Measurements from ENCODE around the gene CAPN13.

Gene CAPN13

DNA sequence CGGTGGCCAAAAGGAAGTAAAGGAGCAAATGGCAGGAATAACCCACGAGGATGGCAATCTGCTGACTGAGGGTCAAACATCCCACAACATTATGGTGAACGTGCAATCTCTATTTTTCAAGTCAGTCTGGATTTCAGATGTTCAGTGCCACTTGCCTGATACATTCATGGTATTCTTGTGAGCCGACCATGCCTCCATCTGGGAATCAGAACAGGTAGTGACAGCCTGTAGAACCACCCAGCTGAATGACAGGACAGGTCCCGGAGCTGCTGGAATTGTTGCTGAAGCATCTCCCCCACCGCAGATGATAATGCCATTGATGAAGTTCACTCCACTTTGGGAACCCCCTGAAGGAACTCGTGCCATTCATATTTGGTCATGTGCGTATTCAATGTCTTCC, 123.2 kb downstream of the CAPN13 start:
- DNase-seq (ENCODE audit: low read depth), result no peak

DNA sequence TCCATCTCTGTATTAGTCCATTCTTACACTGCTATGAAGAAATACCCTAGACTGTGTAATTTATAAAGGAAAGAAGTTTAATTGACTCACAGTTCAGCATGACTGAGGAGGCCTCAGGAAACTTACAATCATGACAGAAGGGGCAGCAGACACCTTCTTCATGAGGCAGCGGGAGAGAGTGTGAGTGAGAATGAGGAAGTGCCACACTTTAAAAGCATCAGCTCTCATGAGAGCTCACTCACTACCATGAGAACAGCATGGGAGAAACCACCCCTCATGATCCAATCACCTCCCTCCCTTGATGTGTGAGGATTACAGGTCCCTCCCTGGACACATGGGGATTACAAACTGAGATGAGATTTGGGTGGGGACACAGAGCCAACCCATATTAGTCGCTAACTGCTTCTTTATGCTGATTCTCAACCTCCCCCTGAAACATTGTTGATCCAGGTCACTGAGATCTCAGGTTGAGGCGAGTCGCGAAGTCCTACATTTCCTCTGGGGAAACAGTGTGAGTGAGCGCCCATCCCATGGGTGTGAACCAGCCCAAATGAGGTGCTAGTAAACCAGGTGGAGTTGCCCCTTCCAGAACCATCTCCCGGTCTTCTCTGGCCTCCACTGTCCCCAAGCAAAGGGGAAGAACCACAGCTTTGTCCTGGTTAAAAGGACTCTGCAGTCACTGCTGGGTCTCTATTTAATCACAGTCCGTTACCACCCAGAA, 123.8 kb downstream of the CAPN13 start:
- no peak for DNase-seq (ENCODE audit: low read depth)

DNA sequence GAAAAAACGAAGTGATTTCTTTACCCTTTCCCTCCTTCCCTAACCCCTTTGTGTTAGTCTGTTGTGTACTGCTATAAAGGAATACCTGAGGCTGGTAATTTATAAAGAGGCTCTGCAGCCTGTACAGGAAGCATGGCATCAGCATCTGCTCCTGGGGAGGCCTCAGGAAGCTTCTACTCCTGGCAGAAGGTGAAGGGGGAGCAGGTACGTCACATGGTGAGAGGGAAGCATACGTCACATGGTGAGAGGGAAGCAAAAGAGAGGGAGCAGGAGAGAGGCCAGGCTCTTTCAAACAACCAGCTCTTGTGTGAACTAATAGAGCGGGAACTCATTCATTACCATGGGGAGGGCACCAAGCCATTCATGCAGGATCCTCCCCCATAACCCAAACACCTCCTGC, 126.2 kb downstream of the CAPN13 start:
- DNase-seq (ENCODE audit: low read depth), result no peak

DNA sequence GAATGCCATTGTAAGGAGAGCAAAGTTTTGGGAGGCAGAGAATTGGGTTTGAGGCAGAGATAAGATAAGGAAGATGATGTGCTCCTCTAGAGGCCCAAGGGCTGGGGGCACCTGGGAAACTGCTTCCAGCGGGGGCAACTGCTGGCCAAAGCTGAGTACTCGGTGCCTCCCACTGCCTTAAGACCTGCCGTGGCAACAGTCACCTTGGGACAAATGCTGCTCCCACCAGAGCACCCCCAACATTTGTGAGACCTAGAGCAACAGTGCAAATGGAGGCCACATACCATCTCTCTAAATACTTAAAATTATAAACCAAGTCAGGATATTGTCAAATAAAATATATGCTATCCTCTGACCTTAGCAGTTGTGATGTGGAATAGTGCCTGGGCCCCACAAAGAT, 127.1 kb downstream of the CAPN13 start:
- no peak for DNase-seq (ENCODE audit: low read depth)

DNA sequence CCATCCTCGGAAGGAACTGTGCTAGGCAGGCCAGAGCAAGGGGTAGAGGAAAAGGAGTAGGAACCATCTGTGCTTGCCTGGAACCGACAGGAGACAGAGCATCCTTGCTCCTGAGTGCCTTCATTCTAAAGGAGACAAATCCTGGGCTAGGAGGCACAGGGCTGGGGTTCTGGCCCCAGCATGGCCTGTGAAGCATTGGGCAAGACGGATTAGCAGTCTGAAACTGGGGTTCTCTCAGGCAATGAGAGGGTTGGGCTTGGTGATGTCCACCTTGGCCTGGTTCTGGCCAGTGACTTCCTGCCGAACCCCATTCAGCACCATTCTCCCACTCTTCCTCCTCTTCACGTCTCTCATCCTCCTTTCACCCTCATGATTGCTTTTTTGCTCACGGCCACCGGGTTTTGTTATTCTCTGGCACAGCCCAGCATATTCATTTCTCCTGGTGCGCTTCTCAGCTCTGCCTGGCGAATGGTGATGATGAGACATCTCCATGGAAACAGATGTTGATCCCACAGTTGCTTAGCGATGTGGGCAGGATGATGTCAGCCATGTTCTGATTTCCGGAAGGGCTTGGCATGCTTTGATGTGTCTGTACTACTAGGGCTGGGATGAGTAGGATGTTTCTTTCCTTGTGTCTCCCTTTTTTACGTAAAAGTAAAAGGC, 127.7 kb downstream of the CAPN13 start:
- DNase-seq (ENCODE audit: low read depth), result no peak

GRCh38 chr2:30678410-30679137, 128.7 kb downstream of the CAPN13 start:
- no peak for DNase-seq (ENCODE audit: low read depth)

DNA sequence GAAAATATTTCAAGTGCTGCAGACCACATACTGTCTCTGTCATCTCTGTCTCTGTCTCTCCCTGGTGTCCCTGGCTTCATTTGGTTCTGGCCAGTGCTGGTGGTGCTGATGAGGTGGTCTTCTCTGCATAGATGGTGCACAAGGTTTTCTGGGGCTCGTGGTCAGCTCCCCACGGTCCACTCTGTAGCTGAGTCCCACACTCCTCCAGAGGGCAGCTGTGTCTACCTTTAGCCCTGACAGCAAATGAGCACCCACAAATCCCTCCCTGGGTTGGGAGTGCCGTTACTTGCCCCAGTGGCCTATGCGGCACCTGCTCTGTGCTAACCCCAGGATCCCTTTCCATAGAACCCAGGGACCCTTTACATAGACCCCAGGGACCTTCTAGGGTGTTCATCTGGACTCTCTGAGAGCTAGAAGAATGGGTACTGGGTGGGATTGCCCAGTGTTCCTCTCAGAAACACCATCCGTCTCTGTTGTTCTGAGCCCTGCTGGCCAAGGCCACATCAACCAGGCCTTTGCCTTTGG, 129.3 kb downstream of the CAPN13 start:
- no peak for DNase-seq (ENCODE audit: low read depth)

GRCh38 chr2:30677231-30677630, 130.0 kb downstream of the CAPN13 start:
- DNase-seq (ENCODE audit: low read depth), result no peak

DNA sequence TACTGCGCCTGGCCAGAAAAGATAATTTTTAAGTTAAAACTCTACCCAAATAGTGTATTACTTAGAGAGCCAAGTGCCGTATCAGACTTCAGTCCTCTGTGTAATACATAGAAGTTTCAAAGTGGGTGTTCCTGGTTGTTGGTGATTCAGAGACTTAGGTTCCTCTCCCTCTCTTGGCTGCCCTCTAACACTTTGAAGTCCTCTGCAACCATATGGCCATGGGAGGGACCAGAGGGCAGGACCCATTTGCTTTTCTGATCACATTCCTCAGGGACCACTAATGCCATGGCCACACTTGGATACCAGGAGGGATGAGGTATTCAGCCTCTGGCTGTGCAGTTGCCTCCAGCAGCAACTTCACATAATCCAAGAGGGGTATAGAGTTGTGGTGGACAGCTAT, 131.5 kb downstream of the CAPN13 start:
- no peak for DNase-seq (ENCODE audit: low read depth)

- DNase-seq (ENCODE audit: low read depth), result no peak
Observed at GRCh38 chr2:30673127-30673526, 134.1 kb downstream of the CAPN13 start.

All from T follicular helper cell (primary cell).